ENCODE results near the gene EXOC6.
"Not testable (repeated sequence)": the region's sequence is repeated elsewhere in the genome, so short reads cannot be mapped to it uniquely, and the experiment has no call there.

The EXOC6 gene

GRCh38 chr10:92957223-92958010 lies 109.1 kb downstream of the EXOC6 start:
- DNase-seq = no peak

- no peak for DNase-seq
Observed at GRCh38 chr10:92961638-92962037, 113.3 kb downstream of the EXOC6 start.

- DNase-seq = no peak
Observed at GRCh38 chr10:92965314-92965713, 117.0 kb downstream of the EXOC6 start.

GRCh38 chr10:92967641-92968040 lies 119.3 kb downstream of the EXOC6 start:
- DNase-seq = no peak

GRCh38 chr10:92969151-92969550 lies 120.8 kb downstream of the EXOC6 start:
- no peak for DNase-seq

- no peak for DNase-seq
Observed at GRCh38 chr10:92970301-92971070, 122.2 kb downstream of the EXOC6 start.

- no peak for DNase-seq
Observed at GRCh38 chr10:92972066-92972870, 123.9 kb downstream of the EXOC6 start.

GRCh38 chr10:92972886-92973285 lies 124.6 kb downstream of the EXOC6 start:
- no peak for DNase-seq

GRCh38 chr10:92976278-92976677 lies 128.0 kb downstream of the EXOC6 start:
- not testable (repeated sequence) for DNase-seq

GRCh38 chr10:92989250-92989649 lies 140.9 kb downstream of the EXOC6 start:
- no peak for DNase-seq

GRCh38 chr10:92990615-92991014 lies 142.3 kb downstream of the EXOC6 start:
- no peak for DNase-seq

- no peak for DNase-seq
Observed at GRCh38 chr10:92991513-92991912, 143.2 kb downstream of the EXOC6 start.

GRCh38 chr10:92993699-92994272 lies 145.5 kb downstream of the EXOC6 start:
- no peak for DNase-seq

GRCh38 chr10:92995509-92995908 lies 147.2 kb downstream of the EXOC6 start:
- DNase-seq = no peak

- no peak for DNase-seq
Observed at GRCh38 chr10:92997620-92998019, 149.3 kb downstream of the EXOC6 start.

- DNase-seq = no peak
Observed at GRCh38 chr10:92999191-92999590, 150.9 kb downstream of the EXOC6 start.

GRCh38 chr10:93006435-93007039 lies 158.2 kb downstream of the EXOC6 start:
- no peak for DNase-seq

GRCh38 chr10:93015722-93016121 lies 167.4 kb downstream of the EXOC6 start:
- DNase-seq = no peak

GRCh38 chr10:93023013-93023650 lies 174.8 kb downstream of the EXOC6 start:
- DNase-seq = no peak

- DNase-seq = no peak
Observed at GRCh38 chr10:93026072-93026471, 177.8 kb downstream of the EXOC6 start.

GRCh38 chr10:93027508-93027907 lies 179.2 kb downstream of the EXOC6 start:
- no peak for DNase-seq

GRCh38 chr10:93028883-93029282 lies 180.6 kb downstream of the EXOC6 start:
- no peak for DNase-seq
